Measurements from ENCODE around the gene DDX3X. TPM values are rescaled to one million over a fixed set of nuclear protein-coding genes. Genes with fewer than 3 reads are reported as not detected.
"Not testable (repeated sequence)": the region's sequence is repeated elsewhere in the genome, so short reads cannot be mapped to it uniquely, and the experiment has no call there.

Gene DDX3X
- polyA plus RNA-seq, 1 donor from 2014 or later = 157 TPM

- Mint-ChIP-seq H3K9me3 (peaks cover 0 to 4% (median 0%) of the 10 kb centered on the region in 3 donors), H3K27me3 (peaks cover 6% of the 10 kb centered on the region), H3K4me3 (no peak overlapping the region), H3K27ac (no peak overlapping the region), H3K4me1 (no peaks in the 10 kb centered on the region), H3K36me3 (no peaks in the 10 kb centered on the region)
These were observed 71.6 kb downstream of the DDX3X start for GRCh38 chrX:41405551-41405950.

- H3K27me3 Mint-ChIP-seq = peaks cover 6% of the 10 kb centered on the region
- peaks cover 0 to 4% (median 0%) of the 10 kb centered on the region in 3 donors for H3K9me3 Mint-ChIP-seq
- no peak overlapping the region for H3K4me3 Mint-ChIP-seq
- H3K36me3 Mint-ChIP-seq = no peaks in the 10 kb centered on the region
- no peak overlapping the region for H3K27ac Mint-ChIP-seq
- H3K4me1 Mint-ChIP-seq = no peaks in the 10 kb centered on the region
These were observed 72.2 kb downstream of the DDX3X start for GRCh38 chrX:41406201-41406600.

GRCh38 chrX:41407816-41408215, 73.9 kb downstream of the DDX3X start:
- Mint-ChIP-seq H3K27me3 (peaks cover 6% of the 10 kb centered on the region), H3K4me1 (no peaks in the 10 kb centered on the region), H3K9me3 (peaks cover 0 to 2% (median 0%) of the 10 kb centered on the region in 3 donors), H3K27ac (no peak overlapping the region), H3K4me3 (no peak overlapping the region), H3K36me3 (no peaks in the 10 kb centered on the region)

GRCh38 chrX:41408576-41408975, 74.6 kb downstream of the DDX3X start:
- Mint-ChIP-seq H3K27ac (peak overlapping the region in 1 of 3 donors; percentile 3), H3K36me3 (no peaks in the 10 kb centered on the region), H3K4me1 (no peaks in the 10 kb centered on the region), H3K9me3 (no peaks in the 10 kb centered on the region), H3K4me3 (no peak overlapping the region), H3K27me3 (peaks cover 6% of the 10 kb centered on the region)

- H3K4me1 Mint-ChIP-seq = no peaks in the 10 kb centered on the region
- H3K9me3 Mint-ChIP-seq = no peaks in the 10 kb centered on the region
- no peaks in the 10 kb centered on the region for H3K36me3 Mint-ChIP-seq
- H3K27me3 Mint-ChIP-seq = peaks cover 6% of the 10 kb centered on the region
- peak overlapping the region in 1 of 3 donors; percentile 3 for H3K27ac Mint-ChIP-seq
- no peak overlapping the region for H3K4me3 Mint-ChIP-seq
These were observed 75.0 kb downstream of the DDX3X start for GRCh38 chrX:41409006-41409405.

GRCh38 chrX:41411222-41411621, 77.3 kb downstream of the DDX3X start:
- H3K27me3 Mint-ChIP-seq, H3K9me3 Mint-ChIP-seq, H3K36me3 Mint-ChIP-seq, H3K4me3 Mint-ChIP-seq, H3K27ac Mint-ChIP-seq, H3K4me1 Mint-ChIP-seq: not testable (repeated sequence)

- Mint-ChIP-seq H3K27ac (no peak overlapping the region), H3K9me3 (no peaks in the 10 kb centered on the region), H3K27me3 (peaks cover 6% of the 10 kb centered on the region), H3K4me3 (no peak overlapping the region), H3K4me1 (no peaks in the 10 kb centered on the region), H3K36me3 (no peaks in the 10 kb centered on the region)
These were observed 78.5 kb downstream of the DDX3X start for GRCh38 chrX:41412261-41413081.

Other genes starting within 250 kb of the DDX3X start
- 20.6 TPM for gene USP9X, start 248.7 kb upstream of the DDX3X start, polyA plus RNA-seq
- gene NYX, start 113.2 kb downstream of the DDX3X start, polyA plus RNA-seq = not detected